PC-3 (cell line): ENCODE data around the gene PCDHB15. TPM values are rescaled to one million over a fixed set of nuclear protein-coding genes. Genes with fewer than 3 reads are reported as not detected.

ENCODE experiments used
- ATAC-seq: fragments of 200-7000 bp; cut with Tn5 transposase; 2 replicates; pipeline ENCODE4 v1.9.1; 2020; ENCODE audit warnings: mild to moderate bottlenecking, moderate library complexity
- Bru-seq: library from RNA; stranded (reverse); fragments of 400-500 nt; gene quantifications from one replicate; lab custom pipeline; 2021; lab: Mats Ljungman, UMichigan
- BruChase-seq, 2 experiments: library from RNA; stranded (reverse); fragments of 400-500 nt; gene quantifications; one replicate each; lab custom pipeline; 2021; lab: Mats Ljungman, UMichigan
- BruUV-seq: library from RNA; stranded (reverse); fragments of 400-500 nt; replicated peaks from 2 replicates; lab custom pipeline; 2021; lab: Mats Ljungman, UMichigan
- CTCF ChIA-PET: fragments of 300-600 bp; sonication (Branson Sonifier 250); formaldehyde crosslinking; loops from one replicate; lab custom pipeline; 2022; ENCODE audit warnings: antibody characterized with exemption; lab: Charles Lee
- POLR2A ChIA-PET: fragments of 300-600 bp; sonication (Branson Sonifier 250); formaldehyde crosslinking; loops from one replicate; lab custom pipeline; 2022; ENCODE audit warnings: antibody characterized with exemption; ENCODE audit not compliant: unreplicated experiment; lab: Charles Lee
- DNase-seq: peaks from one replicate; pipeline ENCODE4 v3.0.0-alpha.2; 2015
- H2AFZ ChIP-seq: fragments of 300-600 bp; sonication (generic); 2 replicates; pipeline ENCODE4 v1.6.0; 2016; ENCODE audit warnings: antibody characterized with exemption, low read length
- H3F3A ChIP-seq: fragments of 300-600 bp; sonication (generic); one replicate; pipeline ENCODE4 v1.6.0; 2017; ENCODE audit warnings: antibody characterized with exemption, low read length, control low read depth, mild to moderate bottlenecking; ENCODE audit not compliant: unreplicated experiment
- H3K27ac ChIP-seq: fragments of 300-600 bp; sonication (generic); 2 replicates; pipeline ENCODE4 v1.5.1; 2016; ENCODE audit warnings: mild to moderate bottlenecking, low read length
- H3K27me3 ChIP-seq: fragments of 300-600 bp; sonication (generic); 2 replicates; pipeline ENCODE4 v1.6.1; 2016; ENCODE audit warnings: low read length, mixed read lengths
- H3K36me3 ChIP-seq: fragments of 300-600 bp; sonication (generic); 2 replicates; pipeline ENCODE4 v1.6.1; 2016; ENCODE audit warnings: low read depth, mixed run types, low read length, mixed read lengths
- H3K4me1 ChIP-seq: fragments of 300-600 bp; sonication (generic); 2 replicates; pipeline ENCODE4 v1.5.1; 2016; ENCODE audit warnings: low read length; ENCODE audit not compliant: insufficient read depth
- H3K4me2 ChIP-seq: fragments of 300-600 bp; sonication (generic); 2 replicates; pipeline ENCODE4 v1.6.0; 2016; ENCODE audit warnings: low read length
- H3K4me3 ChIP-seq: fragments of 300-600 bp; sonication (generic); 2 replicates; pipeline ENCODE4 v1.5.1; 2016; ENCODE audit warnings: mild to moderate bottlenecking, low read length, mixed read lengths
- H3K79me2 ChIP-seq: fragments of 300-600 bp; sonication (generic); 2 replicates; pipeline ENCODE4 v1.6.1; 2017; ENCODE audit warnings: low read length, mixed read lengths
- H3K9ac ChIP-seq: fragments of 300-600 bp; sonication (generic); 2 replicates; pipeline ENCODE4 v1.6.0; 2016; ENCODE audit warnings: mild to moderate bottlenecking, low read length
- H3K9me2 ChIP-seq: fragments of 300-600 bp; sonication (generic); replicated peaks from 2 replicates; pipeline ENCODE4 v1.6.1; 2016; ENCODE audit warnings: mixed run types, low read length, mixed read lengths
- H3K9me3 ChIP-seq: fragments of 300-600 bp; sonication (generic); 2 replicates; pipeline ENCODE4 v1.6.1; 2016; ENCODE audit warnings: low read length, mixed read lengths
- H4K20me1 ChIP-seq: fragments of 300-600 bp; sonication (generic); 2 replicates; pipeline ENCODE4 v1.6.1; 2016; ENCODE audit warnings: low read length, mixed read lengths
- CTCF ChIP-seq: fragments of 300-600 bp; sonication (generic); conservative IDR thresholded peaks from 2 replicates; pipeline ENCODE4 v1.5.1; 2017; ENCODE audit warnings: antibody characterized with exemption, low read depth, mild to moderate bottlenecking, low read length
- EZH2 ChIP-seq: fragments of 300-600 bp; sonication (generic); IDR thresholded peaks from one replicate; pipeline ENCODE4 v1.6.1; 2017; ENCODE audit warnings: antibody characterized with exemption, mild to moderate bottlenecking, low read length; ENCODE audit not compliant: unreplicated experiment
- EZH2phosphoT487 ChIP-seq: fragments of 300-600 bp; sonication (generic); IDR thresholded peaks from 2 replicates; pipeline ENCODE4 v1.6.1; 2018; ENCODE audit warnings: mild to moderate bottlenecking, antibody characterized with exemption, low read length, borderline replicate concordance
- intact Hi-C: fragments of 100-400 bp; cut with micrococcal nuclease; formaldehyde crosslinking; loops from 2 replicates; pipeline ENCODE4 v1.9.0; 2023
- long read RNA-seq: library from polyadenylated mRNA; unstranded; transcript quantifications from one replicate; pipeline ENCODE4 v2.0.0, GENCODE V29; 2021; ENCODE audit not compliant: unreplicated experiment
- total RNA-seq: library from RNA; depleted of rRNA; stranded (reverse); fragments of >200 nt; gene quantifications from 2 replicates; pipeline ENCODE4 v1.2.3, GENCODE V29; 2014; rRNA removed

Gene PCDHB15
- not detected in 2 replicates for total RNA-seq
- Bru-seq, nascent RNA: percentile 17 among the genes with signal in this experiment
- BruChase-seq, experiment 1, labeled RNA remaining after a 6-hour chase: percentile 13 among the genes with signal in this experiment
- BruChase-seq, experiment 2, labeled RNA remaining after a 2-hour chase: percentile 42 among the genes with signal in this experiment
- long read RNA-seq: 0 reads

GRCh38 chr5:141245250-141245717 is at the start of gene PCDHB15:
Gene PCDHB15, plus strand, starts transcription at chr5:141245395. Its CDS starts 184 bp downstream, at chr5:141245579.
- H3K36me3 ChIP-seq: no peaks in the 10 kb centered on the region
- H3K4me1 ChIP-seq: no peaks in the 10 kb centered on the region
- no peak within 1 kb of the TSS for H3K4me3 ChIP-seq
- ATAC-seq: no peak
- ChIA-PET POLR2A (no interaction called here), CTCF (no interaction called here)
- TF ChIP-seq EZH2phosphoT487: no peak
- no peak for TF ChIP-seq EZH2
- TF ChIP-seq CTCF: no peak
- no peak within 1 kb of the TSS for H3K27ac ChIP-seq
- no peaks in the 10 kb centered on the region for H4K20me1 ChIP-seq
- H3K9me2 ChIP-seq: no peaks in the 10 kb centered on the region
- no peak within 1 kb of the TSS for H2AFZ ChIP-seq
- intact Hi-C loops: no loop called here
- H3K9me3 ChIP-seq: peaks cover 16% of the 10 kb centered on the region; the same call in 1 of the 2 replicates
- no peak for DNase-seq
- no peak within 1 kb of the TSS for H3K9ac ChIP-seq
- H3K27me3 ChIP-seq: no peaks in the 10 kb centered on the region
- H3F3A ChIP-seq: no peaks in the 10 kb centered on the region
- no peaks in the 10 kb centered on the region for H3K79me2 ChIP-seq
- no peak within 1 kb of the TSS for H3K4me2 ChIP-seq
- BruUV-seq: no TSS peak

- intact Hi-C loops: no loop called here
- CTCF ChIA-PET: no interaction called here
- DNase-seq: no peak
- H4K20me1 ChIP-seq: no peaks in the 10 kb centered on the region
- H3K27me3 ChIP-seq: no peaks in the 10 kb centered on the region
- no peaks in the 10 kb centered on the region for H3F3A ChIP-seq
- no peak overlapping the region for H3K4me3 ChIP-seq
- no peak overlapping the region for H2AFZ ChIP-seq
- no peak overlapping the region for H3K9ac ChIP-seq
- BruUV-seq: no TSS peak
- no peaks in the 10 kb centered on the region for H3K4me1 ChIP-seq
- no peaks in the 10 kb centered on the region for H3K9me2 ChIP-seq
- H3K27ac ChIP-seq: no peak overlapping the region
- no peak overlapping the region for H3K4me2 ChIP-seq
- no peak for TF ChIP-seq EZH2
- no peak for TF ChIP-seq CTCF
- no peak for TF ChIP-seq EZH2phosphoT487
- no peak for ATAC-seq
- POLR2A ChIA-PET: no interaction called here
- no peaks in the 10 kb centered on the region for H3K36me3 ChIP-seq
- no peaks in the 10 kb centered on the region for H3K79me2 ChIP-seq
- peaks cover 3% of the 10 kb centered on the region; the same call in 1 of the 2 replicates for H3K9me3 ChIP-seq
Measured at GRCh38 chr5:141196363-141196762, 48.8 kb upstream of the PCDHB15 start.
